ENCODE data around the gene RAF1. TPM values are rescaled to one million over a fixed set of nuclear protein-coding genes. Genes with fewer than 3 reads are reported as not detected.

RAF1 gene
- total and polyA plus RNA-seq, 9 of the 15 experiments (the other 6 are each of a cell fraction or from before 2014, with no cell fraction given) = 28.0 to 183 (median 85.6) TPM

GRCh38 chr3:12656850-12657249 lies 7.1 kb downstream of the RAF1 start:
- intact Hi-C loops (cut with micrococcal nuclease) = no loop called here
- CTCF ChIA-PET (ENCODE audit: low intra/inter-chr PET ratio) = interaction anchor here (0.7 kb wide), 1 partner anchor 46 kb away, joined by 4 read pairs; no protein-coding TSS in a partner anchor
- TF ChIP-seq PRMT5 (CRISPR knock-in tag; IDR thresholded peaks at IDR 0.05) (no peak), HDAC1 (IDR thresholded peaks at IDR 0.05) (0 out of 4 replicates have a peak, but pooled peaks of 1 of the 2 experiments have one; percentile 22), FOXK2 (conservative IDR thresholded peaks at IDR 0.05 in 1 of 2, IDR thresholded peaks at IDR 0.05 in 1 of 2; ENCODE audit: low read depth in 2 of 2) (no peak), RCOR1 (IDR thresholded peaks at IDR 0.05; ENCODE audit: borderline replicate concordance in 1 of 2, low read depth in 2 of 2, low read length in 2 of 2) (0 out of 4 replicates have a peak, but pooled peaks of 1 of the 2 experiments have one; percentile 10), ZNF785 (CRISPR knock-in tag; IDR thresholded peaks at IDR 0.05) (no peak), ARID3A (IDR thresholded peaks at IDR 0.05; ENCODE audit: borderline replicate concordance, low read depth, low read length) (peak; percentile 18; the same call in 1 of the 2 replicates), ZNF609 (CRISPR knock-in tag; IDR thresholded peaks at IDR 0.05; ENCODE audit: borderline replicate concordance) (0 out of 2 replicates have a peak, but pooled peaks have one; percentile 48), AFF1 (IDR thresholded peaks at IDR 0.05; ENCODE audit: low read depth in 1 of 2, partially characterized antibody in 2 of 2) (peak in 1 of 2 experiments; percentile 76), ARID1B (IDR thresholded peaks at IDR 0.05) (peak; percentile 20; the same call in 1 of the 2 replicates), NFIC (IDR thresholded peaks at IDR 0.05) (no peak)

More at GRCh38 chr3:12656850-12657249, 7.1 kb downstream of the RAF1 start:
- Histone ChIP-seq H4K20me1 (replicated peaks; ENCODE audit: control insufficient read depth, insufficient read depth, low read length) (peaks cover 32% of the 10 kb centered on the region), H3K4me3 (no peak overlapping the region), H3K9me1 (ENCODE audit: control insufficient read depth, insufficient read depth, low read length) (peaks cover 10% of the 10 kb centered on the region), H3K36me3 (ENCODE audit: control insufficient read depth, insufficient read depth, low read length) (peaks cover 14% of the 10 kb centered on the region), H3K79me2 (ENCODE audit: control insufficient read depth, insufficient read depth, low read length) (peaks cover 98% of the 10 kb centered on the region), H3K9me3 (replicated peaks; ENCODE audit: control insufficient read depth, insufficient read depth, low read depth, low read length) (no peaks in the 10 kb centered on the region), H3K27me3 (ENCODE audit: control insufficient read depth in 2 of 2, insufficient read depth in 2 of 2, low read length in 2 of 2) (no peaks in the 10 kb centered on the region), H2AFZ (ENCODE audit: low read depth, low read length) (no peak overlapping the region), H3K4me1 (replicated peaks in 1 of 2; ENCODE audit: control insufficient read depth in 2 of 2, insufficient read depth in 2 of 2, low read length in 2 of 2) (peaks cover 26 to 46% of the 10 kb centered on the region in 2 experiments), H3K4me2 (ENCODE audit: insufficient read depth, low read length) (peak overlapping the region; percentile 32; the same call in 1 of the 2 replicates), H3K9ac (ENCODE audit: insufficient read depth in 1 of 2, low read depth in 2 of 2, low read length in 2 of 2) (no peak overlapping the region), H3K27ac (ENCODE audit: extremely low read depth, low read depth, low read length) (no peak overlapping the region)
- FAIRE-seq (peak; percentile 11), DNase-seq (ENCODE audit: extremely low read depth in 1 of 4, low spot score in 3 of 4) (no peak), ATAC-seq (peak; percentile 5; the same call in 2 of the 3 replicates)
- POLR2A ChIA-PET = no interaction called here
- in situ Hi-C loops (cut with MboI) = no loop called here
- 21% methylated on average over 5 of the region's 6 CpGs for WGBS (ENCODE audit: insufficient coverage, low coverage, missing lambda C conversion rate)
- BruUV-seq (replicated peaks) = no TSS peak

All from K562 (cell line).